OCI-LY1 (cell line): ENCODE measurements around the gene CLSTN2.

Source experiments
- EZH2 ChIP-seq: fragments of 200-600 bp; sonication (generic), shearing (Covaris generic); IDR thresholded peaks from 2 replicates; pipeline ENCODE4 v1.8.0; 2017; ENCODE audit warnings: borderline replicate concordance, mixed run types, mild to moderate bottlenecking, antibody characterized with exemption, low read length, moderate library complexity, mixed read lengths
- TF ChIP-seq, protein P1 (sequence below): fragments of 200-600 bp; sonication (generic), shearing (Covaris generic); IDR thresholded peaks from 2 replicates; pipeline ENCODE4 v1.5.1; 2017; ENCODE audit warnings: mild to moderate bottlenecking, antibody characterized with exemption, low read length, moderate library complexity, mixed read lengths

DNA sequence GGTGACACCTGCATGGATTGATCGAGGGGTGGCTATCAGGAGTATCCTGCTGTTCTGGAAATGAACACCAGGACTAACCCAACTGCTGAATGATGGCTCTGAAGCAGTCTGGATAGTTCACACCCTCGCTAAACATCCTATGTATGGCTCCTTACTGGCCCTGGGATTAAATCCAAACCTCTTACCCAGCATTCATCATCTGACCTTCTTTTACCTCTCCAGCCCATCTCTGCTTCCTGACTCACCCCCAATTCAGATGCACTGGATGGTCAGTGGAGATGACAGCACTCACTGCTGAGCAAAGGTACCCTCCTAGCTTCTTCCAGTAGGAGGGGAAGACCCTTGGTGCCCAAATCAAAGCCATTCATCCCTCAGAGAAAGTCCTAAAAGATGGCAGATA lies 507.6 kb downstream of the CLSTN2 start:
- TF ChIP-seq, protein P1, sequence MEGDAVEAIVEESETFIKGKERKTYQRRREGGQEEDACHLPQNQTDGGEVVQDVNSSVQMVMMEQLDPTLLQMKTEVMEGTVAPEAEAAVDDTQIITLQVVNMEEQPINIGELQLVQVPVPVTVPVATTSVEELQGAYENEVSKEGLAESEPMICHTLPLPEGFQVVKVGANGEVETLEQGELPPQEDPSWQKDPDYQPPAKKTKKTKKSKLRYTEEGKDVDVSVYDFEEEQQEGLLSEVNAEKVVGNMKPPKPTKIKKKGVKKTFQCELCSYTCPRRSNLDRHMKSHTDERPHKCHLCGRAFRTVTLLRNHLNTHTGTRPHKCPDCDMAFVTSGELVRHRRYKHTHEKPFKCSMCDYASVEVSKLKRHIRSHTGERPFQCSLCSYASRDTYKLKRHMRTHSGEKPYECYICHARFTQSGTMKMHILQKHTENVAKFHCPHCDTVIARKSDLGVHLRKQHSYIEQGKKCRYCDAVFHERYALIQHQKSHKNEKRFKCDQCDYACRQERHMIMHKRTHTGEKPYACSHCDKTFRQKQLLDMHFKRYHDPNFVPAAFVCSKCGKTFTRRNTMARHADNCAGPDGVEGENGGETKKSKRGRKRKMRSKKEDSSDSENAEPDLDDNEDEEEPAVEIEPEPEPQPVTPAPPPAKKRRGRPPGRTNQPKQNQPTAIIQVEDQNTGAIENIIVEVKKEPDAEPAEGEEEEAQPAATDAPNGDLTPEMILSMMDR: no peak
- no peak for TF ChIP-seq EZH2
